Tibial nerve (tissue), 3 donors: ENCODE measurements around the gene GMPPB.

Source experiments
- CTCF ChIP-seq, 5 experiments: fragments of 200-600 bp in 3 of 5; fragments of 450-650 bp in 2 of 5; sonication (generic) in 3 of 5; IDR thresholded peaks; one replicate each; pipeline ENCODE4 v1.5.1; 2016 to 2019; ENCODE audit warnings: antibody characterized with exemption in 5 of 5, mild to moderate bottlenecking in 3 of 5, moderate library complexity in 2 of 5
- POLR2A ChIP-seq, 2 donors: fragments of 450-650 bp; IDR thresholded peaks; one replicate each; pipeline ENCODE4 v1.6.1; 2017; ENCODE audit warnings: antibody characterized with exemption in 2 of 2, mild to moderate bottlenecking in 2 of 2, moderate library complexity in 2 of 2

GRCh38 chr3:49707113-49707480 lies 16.7 kb downstream of the GMPPB start:
- TF ChIP-seq CTCF (IDR thresholded peaks at IDR 0.05) (no peak), POLR2A (IDR thresholded peaks at IDR 0.05) (no peak)
